GM12892 (cell line): ENCODE results near the gene OCIAD1.

Source experiments
- POLR2AphosphoS5 ChIP-seq: IDR thresholded peaks from 2 replicates; pipeline ENCODE4 v1.6.1; 2011; ENCODE audit warnings: low read depth, low read length, control low read depth
- TAF1 ChIP-seq: IDR thresholded peaks from 2 replicates; pipeline ENCODE4 v1.6.1; 2011; ENCODE audit warnings: low read depth, mild to moderate bottlenecking, control low read depth, low read length, borderline replicate concordance

DNA sequence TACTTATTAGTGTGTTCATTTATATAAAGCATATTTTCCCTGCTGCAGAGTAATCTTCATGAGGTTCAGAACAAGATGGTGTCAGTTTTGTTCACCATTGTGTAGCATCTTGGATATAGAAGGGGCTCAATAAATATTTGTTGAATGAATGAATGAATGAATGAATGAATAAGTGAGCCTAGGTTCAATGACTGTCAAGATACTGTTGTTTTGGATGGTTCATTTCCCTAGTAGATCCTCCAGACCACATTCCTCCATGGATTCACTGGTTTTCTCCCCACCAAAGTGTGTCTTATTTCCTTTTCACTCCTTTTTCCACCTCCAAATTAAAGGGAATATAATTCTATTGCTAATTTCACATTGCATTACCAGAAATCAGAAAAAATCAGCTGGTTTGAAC, 77.8 kb downstream of the OCIAD1 start:
- TF ChIP-seq TAF1 (no peak), POLR2AphosphoS5 (no peak)
